ENCODE measurements around the gene FOXF2.
"Not testable (repeated sequence)": the region's sequence is repeated elsewhere in the genome, so short reads cannot be mapped to it uniquely, and the experiment has no call there.

- TF ChIP-seq EZH2 (IDR thresholded peaks at IDR 0.05; ENCODE audit: borderline replicate concordance, insufficient read depth, low read depth, low read length, poor library complexity, severe bottlenecking), result not testable (repeated sequence)
- TF ChIP-seq, protein P1, sequence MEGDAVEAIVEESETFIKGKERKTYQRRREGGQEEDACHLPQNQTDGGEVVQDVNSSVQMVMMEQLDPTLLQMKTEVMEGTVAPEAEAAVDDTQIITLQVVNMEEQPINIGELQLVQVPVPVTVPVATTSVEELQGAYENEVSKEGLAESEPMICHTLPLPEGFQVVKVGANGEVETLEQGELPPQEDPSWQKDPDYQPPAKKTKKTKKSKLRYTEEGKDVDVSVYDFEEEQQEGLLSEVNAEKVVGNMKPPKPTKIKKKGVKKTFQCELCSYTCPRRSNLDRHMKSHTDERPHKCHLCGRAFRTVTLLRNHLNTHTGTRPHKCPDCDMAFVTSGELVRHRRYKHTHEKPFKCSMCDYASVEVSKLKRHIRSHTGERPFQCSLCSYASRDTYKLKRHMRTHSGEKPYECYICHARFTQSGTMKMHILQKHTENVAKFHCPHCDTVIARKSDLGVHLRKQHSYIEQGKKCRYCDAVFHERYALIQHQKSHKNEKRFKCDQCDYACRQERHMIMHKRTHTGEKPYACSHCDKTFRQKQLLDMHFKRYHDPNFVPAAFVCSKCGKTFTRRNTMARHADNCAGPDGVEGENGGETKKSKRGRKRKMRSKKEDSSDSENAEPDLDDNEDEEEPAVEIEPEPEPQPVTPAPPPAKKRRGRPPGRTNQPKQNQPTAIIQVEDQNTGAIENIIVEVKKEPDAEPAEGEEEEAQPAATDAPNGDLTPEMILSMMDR (IDR thresholded peaks at IDR 0.05), result not testable (repeated sequence)
Measured at GRCh38 chr6:1355068-1355467, 34.3 kb upstream of the FOXF2 start.

Data from B cell (primary cell).